GM12878 (cell line): ENCODE results near the gene SLC6A9. TPM values are rescaled to one million over a fixed set of nuclear protein-coding genes. Genes with fewer than 3 reads are reported as not detected.

Experiments used
- ATAC-seq: fragments of 200-7000 bp; cut with Tn5 transposase; 3 replicates; pipeline ENCODE4 v1.9.1; 2020; ENCODE audit warnings: mild to moderate bottlenecking, moderate library complexity
- BruUV-seq: library from RNA; stranded (reverse); fragments of 400-500 nt; replicated peaks from 2 replicates; lab custom pipeline; 2021; lab: Mats Ljungman, UMichigan
- CTCF ChIA-PET: fragments of 300-600 bp; sonication (Branson Sonifier 250); formaldehyde crosslinking; extraction: SDS; loops from one replicate; lab custom pipeline; 2021; ENCODE audit warnings: inconsistent platforms; lab: Yijun Ruan, JAX
- POLR2A ChIA-PET: fragments of 350-600 bp; formaldehyde crosslinking; extraction: SDS; loops from one replicate; lab custom pipeline; 2021; ENCODE audit warnings: inconsistent platforms; lab: Charles Lee
- RAD21 ChIA-PET: fragments of 300-600 bp; sonication (Branson Sonifier 250); formaldehyde crosslinking; loops from one replicate; lab custom pipeline; 2023; ENCODE audit warnings: antibody characterized with exemption; ENCODE audit not compliant: unreplicated experiment; lab: Charles Lee
- SMC1A ChIA-PET: fragments of 300-600 bp; sonication (Branson Sonifier 250); formaldehyde crosslinking; loops from one replicate; lab custom pipeline; 2023; ENCODE audit not compliant: unreplicated experiment, uncharacterized antibody; lab: Charles Lee
- DNase-seq: peaks from one replicate; pipeline ENCODE4 v3.0.0-alpha.2; 2011; ENCODE audit warnings: low read depth, low spot score
- FAIRE-seq: peaks from 3 replicates; lab custom pipeline; 2011; peaks lifted over from hg19 to GRCh38; lab: Jason Lieb, UNC
- H2AFZ ChIP-seq: 2 replicates; pipeline ENCODE4 v1.6.0; 2011; ENCODE audit warnings: low read depth, low read length, control low read depth; ENCODE audit not compliant: control insufficient read depth
- H3K27ac ChIP-seq: 2 replicates; pipeline ENCODE4 v1.5.1; 2011; ENCODE audit warnings: control low read depth; ENCODE audit not compliant: control insufficient read depth, insufficient read depth
- H3K27me3 ChIP-seq, 2 experiments: replicated peaks in 1 of 2; 2 replicates each; pipeline versions ENCODE4 v1.6.0 to v1.6.1; 2011; ENCODE audit warnings: low read length in 1 of 2; ENCODE audit not compliant: control insufficient read depth in 2 of 2, insufficient read depth in 2 of 2
- H3K36me3 ChIP-seq, 2 experiments: 2 replicates each; pipeline ENCODE4 v1.5.1; 2011; ENCODE audit warnings: low read length in 1 of 2; ENCODE audit not compliant: control insufficient read depth in 2 of 2, insufficient read depth in 2 of 2
- H3K4me1 ChIP-seq: 2 replicates; pipeline ENCODE4 v1.6.1; 2011; ENCODE audit warnings: mild to moderate bottlenecking, low read length, moderate library complexity, mixed read lengths; ENCODE audit not compliant: control insufficient read depth, insufficient read depth
- H3K4me2 ChIP-seq: 2 replicates; pipeline ENCODE4 v1.6.0; 2011; ENCODE audit warnings: control low read depth; ENCODE audit not compliant: control insufficient read depth, insufficient read depth
- H3K4me3 ChIP-seq: fragments of 200-600 bp; sonication (generic); 2 replicates; pipeline ENCODE4 v1.5.1; 2016
- H3K79me2 ChIP-seq: 2 replicates; pipeline ENCODE4 v1.6.0; 2011; ENCODE audit warnings: low read length; ENCODE audit not compliant: control insufficient read depth, insufficient read depth
- H3K9ac ChIP-seq: 2 replicates; pipeline ENCODE4 v1.8.0; 2011; ENCODE audit warnings: low read length, control low read depth, mixed read lengths; ENCODE audit not compliant: control insufficient read depth, insufficient read depth
- H3K9me3 ChIP-seq: replicated peaks from 3 replicates; pipeline ENCODE4 v1.5.1; 2011; ENCODE audit warnings: mild to moderate bottlenecking, low read length; ENCODE audit not compliant: control insufficient read depth, insufficient read depth
- H4K20me1 ChIP-seq: 2 replicates; pipeline ENCODE4 v1.6.0; 2011; ENCODE audit not compliant: control insufficient read depth, insufficient read depth
- BCL3 ChIP-seq: IDR thresholded peaks from 2 replicates; pipeline ENCODE4 v1.6.1; 2011; ENCODE audit warnings: borderline replicate concordance, low read depth, mild to moderate bottlenecking, moderate library complexity, low read length; ENCODE audit not compliant: insufficient read depth, poor library complexity, severe bottlenecking
- CBX3 ChIP-seq: fragments of 200-600 bp; sonication (generic); IDR thresholded peaks from 2 replicates; pipeline ENCODE4 v1.6.1; 2016; ENCODE audit warnings: low read depth, borderline replicate concordance
- CEBPB ChIP-seq, 2 experiments: fragments of 150-350 bp in 1 of 2; IDR thresholded peaks; 2 replicates each; pipeline ENCODE4 v1.6.1; 2012 to 2014; ENCODE audit warnings: low read depth in 2 of 2, low read length in 2 of 2, borderline replicate concordance in 1 of 2, inconsistent platforms in 1 of 2
- EGR1 ChIP-seq, 2 experiments: IDR thresholded peaks; 1 replicate in 1 of 2; 2 replicates in 1 of 2; pipeline ENCODE4 v1.6.1; 2011 to 2012; ENCODE audit warnings: low read depth in 2 of 2, low read length in 2 of 2, borderline replicate concordance in 1 of 2, mild to moderate bottlenecking in 1 of 2, moderate library complexity in 1 of 2
- EZH2 ChIP-seq: IDR thresholded peaks from 2 replicates; pipeline ENCODE4 v1.6.1; 2012; ENCODE audit warnings: low read depth, mild to moderate bottlenecking, control low read depth, inconsistent platforms, low read length, borderline replicate concordance; ENCODE audit not compliant: control insufficient read depth
- HDGF ChIP-seq: fragments of 450-650 bp; IDR thresholded peaks from 2 replicates; pipeline ENCODE4 v1.6.1; 2016; ENCODE audit warnings: antibody characterized with exemption
- IKZF1 ChIP-seq: fragments of 450-650 bp; conservative IDR thresholded peaks from 2 replicates; pipeline ENCODE4 v1.6.1; 2017; ENCODE audit warnings: antibody characterized with exemption, mild to moderate bottlenecking
- KDM1A ChIP-seq: fragments of 200-600 bp; sonication (generic); IDR thresholded peaks from 2 replicates; pipeline ENCODE4 v1.6.1; 2016; ENCODE audit warnings: borderline replicate concordance
- NFXL1 ChIP-seq: fragments of 450-650 bp; IDR thresholded peaks from 2 replicates; pipeline ENCODE4 v1.6.1; 2017; ENCODE audit warnings: antibody characterized with exemption, mild to moderate bottlenecking, borderline replicate concordance
- RAD21 ChIP-seq: IDR thresholded peaks from 2 replicates; pipeline ENCODE4 v1.6.1; 2011; ENCODE audit warnings: mild to moderate bottlenecking, low read depth, low read length, moderate library complexity; ENCODE audit not compliant: insufficient read depth
- REST ChIP-seq: IDR thresholded peaks from 2 replicates; pipeline ENCODE4 v1.6.1; 2012; ENCODE audit warnings: mild to moderate bottlenecking, low read depth, low read length
- SREBF2 ChIP-seq: IDR thresholded peaks from 2 replicates; pipeline ENCODE4 v1.6.1; 2012; ENCODE audit warnings: mild to moderate bottlenecking, low read length
- TARDBP ChIP-seq: IDR thresholded peaks from 2 replicates; pipeline ENCODE4 v1.6.1; 2016; ENCODE audit warnings: borderline replicate concordance
- TCF12 ChIP-seq: IDR thresholded peaks from 2 replicates; pipeline ENCODE4 v1.6.1; 2011; ENCODE audit warnings: low read depth, mild to moderate bottlenecking, low read length
- YBX1 ChIP-seq: fragments of 450-650 bp; IDR thresholded peaks from 2 replicates; pipeline ENCODE4 v1.6.1; 2016; ENCODE audit warnings: antibody characterized with exemption
- ZBED1 ChIP-seq: IDR thresholded peaks from 2 replicates; pipeline ENCODE4 v1.6.1; 2016; ENCODE audit warnings: borderline replicate concordance
- ZBTB33 ChIP-seq: fragments of 450-650 bp; IDR thresholded peaks from 2 replicates; pipeline ENCODE4 v1.6.1; 2017; ENCODE audit warnings: mild to moderate bottlenecking
- ZNF622 ChIP-seq: fragments of 450-650 bp; IDR thresholded peaks from 2 replicates; pipeline ENCODE4 v1.6.1; 2017; ENCODE audit warnings: mild to moderate bottlenecking, inconsistent platforms
- WGBS: methylation state at CpG from one replicate; pipeline ENCODE4 v1.1.6; 2016; ENCODE audit warnings: low lambda C conversion rate; ENCODE audit not compliant: insufficient replicate concordance, insufficient coverage; ENCODE audit errors: missing lambda C conversion rate; 5-methylcytosine and 5-hydroxymethylcytosine counted together
- in situ Hi-C: fragments of 300-500 bp; cut with MboI; formaldehyde crosslinking; loops from 9 replicates; pipeline ENCODE4 v1.14.3; 2018; ENCODE audit warnings: mixed read lengths
- intact Hi-C: fragments of 100-400 bp; cut with micrococcal nuclease; formaldehyde crosslinking; loops from one replicate; pipeline ENCODE4 v1.14.2; 2022; ENCODE audit not compliant: unreplicated experiment
- polyA plus RNA-seq, 11 experiments: library from polyadenylated mRNA; depleted of rRNA in 4 of 11; unstranded in 6 of 11; stranded (reverse) in 5 of 11; fragments of >200 nt; fragmentation: Nextera tagmentation in 4 of 11; fragmentation: Illumina TruSeq in 1 of 11; extraction: Ambion mirVana in 4 of 11; extraction: Trizol in 1 of 11; gene quantifications; 1 replicate in 1 of 11; 2 replicates in 10 of 11; pipeline versions ENCODE4 v1.2.1 to v1.2.3, GENCODE V29; 2011 to 2016; ENCODE audit warnings: inconsistent platforms in 2 of 11, missing spikeins in 2 of 11, low read depth in 1 of 11
- total RNA-seq, 4 experiments: library from RNA; depleted of rRNA in 3 of 4; stranded (reverse); fragments of >200 nt in 3 of 4; fragmentation: Illumina TruSeq in 1 of 4; extraction: Trizol in 1 of 4; gene quantifications; 2 replicates each; pipeline versions ENCODE4 v1.2.1 to v1.2.3, GENCODE V29; 2013 to 2021

The SLC6A9 gene
- total and polyA plus RNA-seq, 10 of the 15 experiments (the other 5 are each of a cell fraction or from before 2014, with no cell fraction given), result 0.02 to 2.0 (median 0.63) TPM

- RAD21 ChIA-PET, result no interaction called here
- CTCF ChIA-PET, result interaction anchor here (0.7 kb wide), 1 partner anchor 8 kb away, joined by 3 read pairs; no protein-coding TSS in a partner anchor
- ATAC-seq (no peak), FAIRE-seq (no peak), DNase-seq (no peak)
- Histone ChIP-seq H3K9ac (no peak overlapping the region), H2AFZ (no peak overlapping the region), H3K4me2 (no peak overlapping the region), H3K36me3 (peaks cover 0 to 16% of the 10 kb centered on the region in 2 experiments; a peak in 1 of 4 replicates), H3K27ac (no peak overlapping the region), H3K4me1 (no peaks in the 10 kb centered on the region), H4K20me1 (no peaks in the 10 kb centered on the region), H3K27me3 (no peaks in the 10 kb centered on the region), H3K9me3 (no peaks in the 10 kb centered on the region), H3K79me2 (no peaks in the 10 kb centered on the region), H3K4me3 (no peak overlapping the region)
- SMC1A ChIA-PET, result interaction anchor here (0.8 to 1.7 kb wide), 5 partner anchors 19 to 190 kb away, joined by 3 to 8 read pairs (median 3); no protein-coding TSS in a partner anchor
- POLR2A ChIA-PET, result no interaction called here
- no TSS peak for BruUV-seq
- intact Hi-C loops (no loop called here), in situ Hi-C loops (no loop called here)
- WGBS, result 90% methylated on average over 5 of the region's 5 CpGs
- TF ChIP-seq CEBPB (IDR thresholded peaks at IDR 0.05; ENCODE audit: borderline replicate concordance in 1 of 2, low read depth in 2 of 2, low read length in 2 of 2), result no peak
- TF ChIP-seq TCF12, result no peak
- TF ChIP-seq YBX1, result no peak
- TF ChIP-seq ZBTB33, result no peak
- TF ChIP-seq KDM1A, result no peak
- no peak for TF ChIP-seq REST
- TF ChIP-seq RAD21, result no peak
- TF ChIP-seq TARDBP, result no peak
- no peak for TF ChIP-seq SREBF2
- TF ChIP-seq CBX3, result no peak
- TF ChIP-seq BCL3, result no peak
- TF ChIP-seq ZNF622, result no peak
- TF ChIP-seq HDGF, result no peak
- TF ChIP-seq ZBED1, result no peak
- no peak for TF ChIP-seq IKZF1
- no peak for TF ChIP-seq NFXL1
- TF ChIP-seq EZH2, result no peak
- no peak for TF ChIP-seq EGR1 (IDR thresholded peaks at IDR 0.05; ENCODE audit: borderline replicate concordance in 1 of 2, low read depth in 2 of 2, low read length in 2 of 2)
Observed at GRCh38 chr1:43954036-43954435, 77.2 kb downstream of the SLC6A9 start.
